DMS53 treated with DMSO at 0.1 percent for 48 hours (cell line): ENCODE results near the gene STMN3.
"Not testable (repeated sequence)": the region's sequence is repeated elsewhere in the genome, so short reads cannot be mapped to it uniquely, and the experiment has no call there.

ENCODE experiments used
- DNase-seq: peaks from one replicate; lab custom pipeline; 2025; ENCODE audit not compliant: unreplicated experiment; lab: John Stamatoyannopoulos, UW

STMN3 gene

GRCh38 chr20:63657937-63658748 is 4.9 kb upstream of the STMN3 start, which contains the start of gene RTEL1:
Gene RTEL1, plus strand, starts transcription at chr20:63658312. Its CDS starts 1,091 bp downstream, at chr20:63659403.
- peak; percentile 82 for DNase-seq

DNA sequence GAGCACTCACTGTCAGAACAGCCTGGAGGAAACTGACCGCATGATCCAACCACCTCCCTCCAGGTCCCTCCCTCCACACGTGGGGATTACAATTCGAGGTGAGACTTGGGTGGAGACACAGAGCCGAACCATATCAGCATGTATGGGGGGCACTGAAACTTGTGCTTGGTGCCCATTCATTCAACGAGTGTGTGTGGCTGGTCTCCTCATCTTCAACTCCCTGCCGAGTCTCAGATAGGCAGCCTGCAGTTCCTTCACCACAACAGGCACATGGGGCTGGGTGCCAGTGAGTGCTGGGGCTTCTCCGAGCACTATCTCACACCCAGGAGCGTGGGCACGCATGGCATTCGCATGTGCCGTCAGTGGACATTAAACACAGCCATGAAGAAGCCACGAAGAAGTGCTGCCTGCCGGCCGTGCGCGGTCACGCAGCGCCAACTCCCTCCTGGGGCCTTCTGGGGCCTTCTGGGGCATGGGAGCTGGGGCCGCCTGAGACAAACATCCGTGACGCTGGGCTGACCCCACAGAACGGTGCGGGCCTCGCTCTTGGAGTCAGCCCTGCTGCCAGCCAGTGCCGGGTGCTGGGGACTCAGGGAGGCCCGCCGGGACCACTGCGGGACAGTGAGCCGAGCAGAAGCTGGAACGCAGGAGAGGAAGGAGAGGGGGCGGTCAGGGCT is 4.2 kb upstream of the STMN3 start:
- DNase-seq: no peak

GRCh38 chr20:63656451-63656850 is 3.2 kb upstream of the STMN3 start:
- DNase-seq: no peak

GRCh38 chr20:63655249-63655648 is 2.0 kb upstream of the STMN3 start:
- DNase-seq: no peak

GRCh38 chr20:63653974-63654668 is 897 bp upstream of the STMN3 start:
- DNase-seq: no peak

GRCh38 chr20:63652192-63652980 is 838 bp downstream of the STMN3 start:
- DNase-seq: no peak

GRCh38 chr20:63651942-63652191 is 1.4 kb downstream of the STMN3 start:
- DNase-seq: no peak

DNA sequence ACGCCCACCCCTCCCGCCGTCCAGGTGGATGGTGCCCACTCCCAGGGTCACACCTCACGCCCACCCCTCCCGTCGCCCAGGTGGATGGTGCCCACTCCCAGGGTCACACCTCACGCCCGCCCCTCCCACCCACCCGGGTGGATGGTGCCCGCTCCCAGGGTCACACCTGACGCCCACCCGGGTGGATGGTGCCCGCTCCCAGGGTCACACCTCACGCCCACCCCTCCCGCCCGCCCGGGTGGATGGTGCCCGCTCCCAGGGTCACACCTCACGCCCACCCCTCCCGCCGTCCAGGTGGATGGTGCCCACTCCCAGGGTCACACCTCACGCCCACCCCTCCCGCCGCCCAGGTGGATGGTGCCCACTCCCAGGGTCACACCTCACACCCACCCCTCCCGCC is 2.7 kb downstream of the STMN3 start:
- DNase-seq: not testable (repeated sequence)

DNA sequence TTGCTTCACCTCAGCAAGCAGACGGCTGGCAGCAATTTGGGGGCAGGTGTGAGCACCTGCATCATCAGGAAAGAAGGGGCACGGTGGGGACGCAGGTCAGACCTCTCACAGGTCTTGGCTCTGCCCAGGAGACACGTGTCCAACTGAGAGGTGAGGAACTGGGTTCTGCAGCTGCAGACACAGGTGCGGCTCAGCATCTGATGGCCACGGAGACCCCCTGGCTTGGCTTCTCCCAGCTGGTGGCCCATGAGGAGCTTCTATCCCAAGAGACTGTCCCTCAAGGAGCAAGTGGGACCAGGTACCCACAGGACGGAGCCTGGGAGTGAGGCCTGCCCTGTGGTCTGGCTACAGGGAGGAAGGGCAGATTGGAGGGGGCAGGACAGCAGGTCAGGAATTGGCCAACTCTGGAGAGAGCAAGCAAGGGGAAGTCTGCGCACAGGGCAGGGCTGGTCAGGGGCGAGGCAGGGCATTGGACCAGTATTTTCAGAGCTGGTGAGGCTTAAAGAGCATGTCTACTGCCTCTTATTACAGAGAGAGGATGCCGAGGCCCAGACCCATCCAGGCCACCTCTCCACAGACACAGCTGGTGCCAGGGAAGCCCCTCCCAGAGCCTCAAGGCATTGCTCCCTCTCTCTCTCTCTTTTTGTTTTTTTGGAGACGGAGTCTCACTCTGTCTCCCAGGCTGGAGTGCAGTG is 4.2 kb downstream of the STMN3 start:
- DNase-seq: no peak

DNA sequence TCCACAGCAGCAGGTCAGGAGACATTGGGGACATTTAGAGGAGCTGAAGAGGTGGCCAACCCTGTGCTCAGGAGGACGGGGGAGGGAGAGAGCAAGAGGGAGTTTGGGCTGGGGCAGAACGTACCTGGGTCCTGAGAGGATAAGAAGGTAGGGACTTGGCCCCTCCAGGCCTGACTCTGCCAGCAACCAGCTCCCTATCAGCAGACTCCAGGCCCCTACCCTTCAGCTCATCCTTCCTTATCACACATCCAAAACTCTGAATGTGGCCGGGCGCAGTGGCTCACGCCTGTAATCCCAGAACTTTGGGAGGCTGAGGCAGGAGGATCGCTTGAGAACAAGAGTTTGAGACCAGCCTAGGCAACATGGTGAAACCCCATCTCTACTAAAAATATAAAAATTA is 5.0 kb downstream of the STMN3 start:
- no peak for DNase-seq

DNA sequence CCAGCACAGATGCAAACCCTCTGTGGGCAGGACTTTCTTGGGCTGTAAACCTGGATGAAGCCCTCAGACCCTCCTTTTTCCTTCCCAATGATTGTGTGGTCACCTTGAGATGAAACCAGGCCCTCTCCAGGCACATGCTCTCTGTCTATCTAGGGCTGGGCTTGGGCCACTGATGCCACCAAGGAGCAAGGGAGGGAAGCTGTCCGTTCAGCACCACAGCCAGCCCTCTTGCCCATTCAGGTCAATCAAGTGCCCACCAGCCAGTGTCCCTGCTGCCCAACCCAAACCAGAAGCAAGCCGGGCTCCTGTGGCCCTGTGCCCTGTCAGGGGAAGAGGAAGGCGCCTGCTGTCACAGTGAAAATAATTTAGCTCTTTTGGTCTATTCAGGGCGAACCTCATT is 8.0 kb downstream of the STMN3 start:
- no peak for DNase-seq

GRCh38 chr20:63643946-63644345 is 9.3 kb downstream of the STMN3 start:
- no peak for DNase-seq

DNA sequence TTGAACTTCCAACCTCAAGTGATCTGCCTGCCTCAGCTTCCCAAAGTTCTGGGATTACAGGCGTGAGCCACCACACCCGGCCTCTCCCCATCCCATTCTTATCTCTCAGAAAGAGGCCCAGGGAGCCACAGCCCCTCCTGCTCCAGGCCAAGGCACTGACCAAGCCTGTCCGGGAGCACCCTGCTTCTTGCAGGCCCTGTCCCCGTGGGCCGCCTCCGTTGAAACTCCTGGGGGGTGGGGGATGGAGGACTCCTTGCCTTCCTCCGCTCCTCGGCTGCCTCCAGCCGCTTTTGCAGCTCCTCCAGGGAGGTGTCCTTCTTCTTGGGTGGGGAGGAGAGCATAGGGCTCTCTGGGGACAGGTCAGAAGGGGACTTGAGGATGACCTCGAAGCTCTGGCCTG is 9.7 kb downstream of the STMN3 start:
- DNase-seq: no peak

DNA sequence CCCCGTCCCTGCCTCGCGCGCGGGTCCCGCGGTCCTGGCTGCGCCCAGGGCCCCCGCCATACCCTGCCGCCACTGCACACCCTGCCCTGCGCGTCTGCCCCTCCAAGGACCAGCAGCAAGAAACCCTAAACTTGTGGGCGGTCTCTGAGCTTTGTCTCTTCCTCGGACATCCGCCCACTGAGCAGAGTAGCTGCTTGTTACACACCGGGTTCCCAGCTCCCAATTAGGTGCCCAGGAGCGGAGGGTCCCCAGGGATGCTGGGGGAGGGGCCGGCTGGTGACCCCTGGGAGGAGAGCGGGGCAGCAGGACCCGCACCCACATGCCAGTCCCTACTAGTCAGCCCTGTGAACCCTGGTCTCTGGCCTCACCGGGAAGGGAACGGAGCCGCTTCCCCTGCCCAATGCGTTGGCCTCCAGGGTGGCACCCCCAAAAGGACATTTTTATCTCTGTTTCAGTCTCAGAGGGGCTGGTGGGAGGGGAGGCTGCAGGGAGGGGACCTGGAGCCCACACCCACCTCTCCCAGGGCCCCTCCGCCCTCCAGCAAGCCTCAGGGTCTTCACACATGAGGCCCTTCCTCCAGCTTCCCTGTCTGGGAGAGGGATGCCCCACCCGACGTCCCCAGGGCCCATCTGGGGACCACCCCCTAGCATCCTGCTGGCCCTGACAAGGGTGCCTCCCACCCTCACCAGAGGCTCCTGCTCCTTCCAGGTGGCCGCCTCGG is 10.5 kb downstream of the STMN3 start:
- peak; percentile 26 for DNase-seq

DNA sequence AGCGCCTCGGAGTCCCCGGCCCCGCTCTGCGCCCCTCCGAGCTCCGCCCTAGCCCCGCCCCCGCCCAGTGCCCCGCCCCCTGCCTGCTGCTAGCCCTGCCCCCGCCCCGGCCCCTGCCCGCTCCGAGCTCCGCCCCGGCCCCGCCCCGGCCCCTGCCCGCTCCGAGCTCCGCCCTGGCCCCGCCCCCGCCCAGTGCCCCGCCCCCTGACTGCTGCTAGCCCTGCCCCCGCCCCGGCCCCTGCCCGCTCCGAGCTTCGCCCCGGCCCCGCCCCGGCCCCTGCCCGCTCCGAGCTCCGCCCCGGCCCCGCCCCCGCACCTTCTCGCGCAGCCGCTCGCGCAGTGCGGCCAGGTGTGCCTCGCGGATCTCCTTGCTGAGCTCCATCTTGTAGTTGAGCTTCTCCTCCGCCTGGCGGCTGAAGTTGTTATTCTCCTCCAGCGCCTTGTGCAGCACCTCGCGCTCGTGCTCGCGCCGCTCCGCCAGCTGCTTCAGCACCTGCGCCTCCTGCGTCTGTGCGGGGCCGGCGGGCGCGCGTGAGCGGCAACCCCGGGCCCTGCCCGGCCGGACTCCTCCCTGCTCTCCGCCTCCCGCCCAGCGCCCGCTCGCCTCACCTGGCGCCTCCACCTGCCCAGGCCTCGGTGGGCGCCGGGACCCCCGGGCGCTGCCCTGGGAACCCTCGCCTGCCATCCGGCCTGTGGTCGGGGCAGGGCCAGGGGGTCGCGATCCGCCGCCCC is 11.3 kb downstream of the STMN3 start:
- DNase-seq: peak; percentile 80

GRCh38 chr20:63641146-63641791 is 12.0 kb downstream of the STMN3 start:
- DNase-seq: no peak

DNA sequence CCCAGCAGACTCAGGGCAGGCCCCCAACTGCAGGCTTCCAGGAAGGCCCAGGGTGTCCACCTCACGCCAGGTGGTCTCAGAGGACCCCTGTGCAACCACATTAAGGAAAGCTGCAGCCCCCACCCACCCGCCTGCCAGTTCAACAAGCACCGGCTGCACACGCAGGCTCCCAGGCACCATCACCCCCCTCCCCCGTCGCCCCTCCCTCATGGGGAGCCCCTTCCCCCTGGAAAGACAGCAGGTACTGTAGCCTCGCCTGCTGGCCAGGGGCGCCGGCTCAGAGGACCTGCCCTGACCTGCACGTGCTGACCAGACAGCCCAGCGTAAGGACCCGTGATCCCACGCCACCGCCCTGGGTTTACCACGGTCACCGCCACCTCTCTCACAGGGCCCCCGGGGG is 12.5 kb downstream of the STMN3 start:
- DNase-seq: not testable (repeated sequence)

DNA sequence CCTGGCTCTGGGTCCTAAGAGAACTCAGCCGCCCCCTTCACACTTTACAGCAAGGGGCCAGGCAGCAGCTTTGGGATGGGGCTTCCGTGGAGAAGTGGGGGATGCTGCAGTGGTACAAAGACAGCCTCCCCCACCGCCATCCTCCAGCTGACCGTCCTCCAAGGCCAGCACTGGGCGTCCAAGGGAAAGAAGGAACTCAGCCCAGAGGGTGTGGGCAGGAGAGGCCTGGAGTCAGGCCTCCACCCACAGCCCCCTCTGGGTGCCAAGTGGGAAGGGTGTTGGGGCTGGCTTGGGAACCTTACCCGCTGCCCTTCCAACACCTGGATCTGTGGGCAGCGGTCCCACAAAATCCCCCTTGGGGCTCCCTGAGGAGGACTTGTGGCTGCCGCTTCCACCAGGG is 13.1 kb downstream of the STMN3 start:
- DNase-seq: no peak
